GM19035 (cell line): ENCODE results near the gene AIG1.

ENCODE experiments used
- ATAC-seq: cut with Tn5 transposase; IDR thresholded peaks from one replicate; pipeline ENCODE4 v1.9.1; 2021; ENCODE audit not compliant: unreplicated experiment

Gene AIG1

DNA sequence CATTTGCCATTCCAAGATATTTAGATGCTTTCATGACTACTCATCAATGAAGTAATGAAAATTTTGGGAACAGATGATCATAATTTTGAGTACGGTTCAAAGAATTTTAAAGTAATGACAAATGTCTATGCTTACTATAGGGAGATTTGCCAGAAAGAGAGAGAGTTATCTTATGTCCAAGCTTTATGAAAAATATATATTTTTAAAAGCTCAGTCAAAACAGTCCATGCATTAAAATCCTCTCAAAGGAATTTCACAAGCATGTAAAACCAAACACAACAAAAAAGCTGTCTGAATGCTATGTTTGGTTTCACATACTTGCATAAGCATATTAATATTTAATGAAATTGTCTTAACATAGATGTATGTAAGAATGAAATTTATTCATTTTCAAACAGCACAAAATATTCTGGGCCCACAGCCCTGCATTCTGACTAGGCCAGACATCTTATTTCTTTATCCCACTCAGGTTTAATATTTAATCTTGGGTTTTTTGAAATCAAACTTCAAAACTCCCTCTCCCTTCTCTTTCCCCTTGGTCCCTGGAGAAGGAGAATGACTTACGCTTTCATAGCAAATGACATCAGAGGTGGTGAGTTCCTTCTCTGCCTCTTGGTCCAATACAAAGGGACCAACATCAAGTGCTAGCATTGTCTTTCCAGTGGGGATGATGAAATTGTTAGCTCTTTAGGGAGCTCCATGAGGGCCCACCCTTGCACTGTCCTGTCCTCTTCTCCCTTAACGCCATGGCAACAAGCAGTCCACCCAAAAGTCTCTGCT lies 295.6 kb downstream of the AIG1 start:
- ATAC-seq = no peak

DNA sequence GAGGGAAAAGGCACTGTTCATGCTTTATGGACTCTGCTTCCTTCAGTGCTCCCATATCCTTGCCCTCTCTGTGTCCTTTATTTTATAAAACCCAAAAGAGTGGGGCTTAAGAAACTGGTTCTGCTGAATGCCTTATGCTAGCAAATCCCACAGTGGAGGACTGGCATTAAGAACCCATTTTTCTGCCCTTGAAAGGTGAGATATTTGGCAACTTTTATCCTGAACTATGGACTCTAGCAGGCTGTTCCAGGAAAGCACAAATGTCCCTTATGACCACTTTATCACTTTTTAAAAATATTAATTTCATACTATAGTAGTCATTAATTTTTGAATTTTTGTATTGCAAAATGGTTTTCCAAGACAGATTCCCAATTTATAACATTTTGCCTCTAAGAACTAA lies 296.5 kb downstream of the AIG1 start:
- no peak for ATAC-seq

DNA sequence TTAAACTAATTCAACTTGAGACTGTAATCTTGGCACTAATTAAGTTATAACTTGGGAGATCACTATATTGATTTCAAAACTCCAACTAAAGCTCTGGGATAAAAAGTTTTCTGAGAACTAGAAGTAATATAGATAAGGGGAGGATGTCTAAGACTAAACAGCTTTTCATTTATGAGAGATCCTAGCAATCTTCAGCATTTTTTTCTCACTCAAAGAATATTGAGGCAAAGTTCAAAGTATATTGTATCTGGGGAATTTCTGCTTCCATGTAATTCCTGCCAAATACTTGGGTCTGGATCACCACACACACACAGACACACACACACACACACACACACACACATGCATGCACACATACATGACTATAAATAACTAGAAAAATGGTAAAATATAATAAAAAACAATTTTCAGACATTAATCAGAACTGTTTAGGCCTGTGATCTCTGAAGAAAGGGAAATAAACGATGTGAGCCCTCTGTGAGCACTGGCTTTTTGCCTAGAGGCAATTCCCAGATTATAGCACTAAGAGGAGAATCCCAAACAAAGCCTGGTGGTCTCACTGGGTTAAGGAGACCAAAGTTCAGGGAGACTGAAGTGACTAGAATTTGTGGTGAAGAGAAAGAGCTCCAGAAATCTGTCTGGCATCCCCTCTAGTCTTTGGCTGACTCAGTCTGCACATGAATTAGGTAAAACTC lies 297.0 kb downstream of the AIG1 start:
- no peak for ATAC-seq

DNA sequence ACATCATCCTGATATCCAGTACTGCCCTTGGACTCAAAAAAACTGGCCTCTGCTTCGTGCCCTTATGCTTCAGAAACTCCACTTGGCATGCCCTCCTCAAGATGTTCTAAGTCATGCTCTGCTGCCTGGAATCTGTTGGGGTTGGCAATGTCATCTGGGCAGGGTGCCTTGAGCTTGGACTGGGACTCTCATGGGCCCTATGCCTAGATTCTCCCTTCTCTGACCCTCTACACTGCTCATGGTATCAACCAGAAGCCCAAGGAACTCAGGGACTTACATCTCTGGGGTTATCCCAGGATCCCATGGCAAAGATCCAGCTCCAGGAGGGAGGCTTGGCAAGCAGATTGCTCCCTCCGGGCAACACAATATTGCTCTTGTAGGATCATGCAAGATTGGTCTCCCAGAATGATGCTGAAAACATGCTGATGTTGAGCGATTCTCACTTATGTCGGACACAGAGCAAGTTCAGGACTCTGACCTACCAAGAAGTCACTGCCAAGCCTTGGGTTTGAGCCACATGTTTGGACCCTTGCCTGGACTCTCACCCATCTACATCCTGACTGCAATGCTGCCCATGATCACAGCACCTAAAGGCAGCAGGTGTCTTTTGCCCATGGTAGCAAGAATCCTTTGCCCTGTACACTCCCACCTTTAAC lies 301.0 kb downstream of the AIG1 start:
- ATAC-seq = no peak

DNA sequence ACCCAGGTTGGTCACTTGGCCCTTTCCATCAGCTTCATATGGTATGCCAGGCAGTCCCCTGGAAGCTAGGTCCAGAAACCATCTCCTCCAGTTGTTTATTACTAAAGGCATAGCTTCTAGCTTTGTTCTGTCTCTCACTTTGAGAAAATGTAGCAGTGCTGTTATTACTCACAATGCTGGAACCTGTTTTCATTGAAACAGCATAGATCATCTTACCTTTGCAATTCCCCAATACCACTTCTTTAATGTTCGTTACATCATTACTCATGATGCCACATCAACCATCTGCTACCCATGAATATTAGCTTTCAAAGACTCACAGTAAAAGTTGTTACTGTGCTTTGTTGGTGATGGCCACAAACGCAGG lies 301.5 kb downstream of the AIG1 start:
- ATAC-seq = no peak

DNA sequence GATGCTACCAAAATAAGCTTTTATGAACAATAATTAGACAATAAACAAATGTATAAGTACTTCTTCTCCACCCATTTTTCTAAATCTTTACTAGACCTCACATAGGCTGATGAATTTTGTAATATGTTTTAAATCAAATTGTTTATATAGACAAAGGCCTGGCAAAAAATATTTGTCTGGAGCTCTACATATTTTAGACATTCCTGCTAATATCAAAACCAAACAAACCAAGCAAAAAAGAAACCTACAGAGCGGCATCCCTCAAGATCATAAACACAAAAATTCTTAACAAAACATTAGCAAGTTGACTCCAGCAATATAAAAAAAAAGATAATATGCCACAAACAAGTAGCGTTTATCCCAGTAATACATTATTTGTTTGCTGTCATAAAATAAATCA lies 302.6 kb downstream of the AIG1 start:
- no peak for ATAC-seq

DNA sequence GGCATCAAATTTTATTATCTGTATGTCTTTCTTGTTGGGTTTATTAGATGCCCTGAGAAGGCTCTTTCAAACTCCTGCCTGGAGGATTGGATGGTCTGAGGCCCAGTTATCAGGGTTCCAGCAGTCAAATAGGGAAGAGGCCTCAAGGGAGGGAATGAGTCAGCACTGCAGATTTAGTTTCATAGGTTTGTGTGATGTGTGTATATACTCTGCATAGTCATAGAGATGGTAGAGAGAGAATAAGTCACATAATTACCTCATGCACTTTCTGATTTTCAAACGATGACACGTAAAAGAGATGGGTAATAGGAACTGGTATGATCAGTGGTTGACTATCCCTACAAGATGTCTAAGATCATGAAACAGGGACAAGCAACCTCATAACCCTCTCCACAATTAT lies 307.7 kb downstream of the AIG1 start:
- ATAC-seq = peak; percentile 94

DNA sequence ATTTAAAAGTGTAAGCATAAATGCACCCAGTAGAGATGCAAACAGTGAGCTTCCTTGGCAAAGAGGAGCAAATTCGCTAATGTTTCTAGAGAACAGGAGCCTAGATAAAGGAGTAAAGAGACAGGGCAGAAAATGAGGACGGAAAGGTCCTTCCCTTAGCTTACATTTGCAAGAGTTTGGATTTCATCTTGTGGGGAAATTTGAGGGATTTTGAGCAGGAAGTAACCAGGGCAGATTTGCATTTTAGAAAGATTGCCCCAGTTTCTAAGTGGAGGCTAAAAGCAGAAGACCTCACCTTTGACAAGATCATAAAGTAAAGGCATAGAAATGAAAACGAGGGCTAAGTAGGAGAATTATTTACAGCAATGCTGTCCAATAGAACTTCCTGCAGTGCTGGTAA lies 309.3 kb downstream of the AIG1 start:
- ATAC-seq = no peak

DNA sequence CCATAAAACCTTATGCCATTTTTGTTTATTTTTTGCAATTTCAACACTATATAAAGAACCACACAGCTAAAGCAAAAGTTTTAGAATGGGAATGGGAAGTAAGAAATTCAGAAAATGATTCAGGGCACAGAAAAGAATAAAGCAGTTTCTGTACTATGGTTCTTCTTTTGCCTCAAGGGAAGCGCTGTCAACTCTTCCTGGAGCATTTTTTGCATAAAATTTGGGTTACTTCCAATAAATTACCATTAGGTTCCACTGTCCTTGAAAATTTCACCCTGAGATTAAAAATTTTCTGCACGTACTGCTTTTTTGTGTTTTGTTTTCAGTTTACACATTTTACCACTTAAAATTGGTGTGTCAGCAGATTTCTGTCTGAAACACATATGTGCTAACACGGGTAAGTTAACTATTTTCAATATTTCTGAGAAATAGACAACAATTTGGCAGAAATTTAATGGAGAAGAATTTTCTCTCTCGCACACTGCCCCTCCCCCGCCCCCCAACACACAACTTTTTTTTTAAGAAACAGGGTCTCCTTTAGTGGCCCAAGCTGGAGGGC lies 310.2 kb downstream of the AIG1 start:
- ATAC-seq = no peak

DNA sequence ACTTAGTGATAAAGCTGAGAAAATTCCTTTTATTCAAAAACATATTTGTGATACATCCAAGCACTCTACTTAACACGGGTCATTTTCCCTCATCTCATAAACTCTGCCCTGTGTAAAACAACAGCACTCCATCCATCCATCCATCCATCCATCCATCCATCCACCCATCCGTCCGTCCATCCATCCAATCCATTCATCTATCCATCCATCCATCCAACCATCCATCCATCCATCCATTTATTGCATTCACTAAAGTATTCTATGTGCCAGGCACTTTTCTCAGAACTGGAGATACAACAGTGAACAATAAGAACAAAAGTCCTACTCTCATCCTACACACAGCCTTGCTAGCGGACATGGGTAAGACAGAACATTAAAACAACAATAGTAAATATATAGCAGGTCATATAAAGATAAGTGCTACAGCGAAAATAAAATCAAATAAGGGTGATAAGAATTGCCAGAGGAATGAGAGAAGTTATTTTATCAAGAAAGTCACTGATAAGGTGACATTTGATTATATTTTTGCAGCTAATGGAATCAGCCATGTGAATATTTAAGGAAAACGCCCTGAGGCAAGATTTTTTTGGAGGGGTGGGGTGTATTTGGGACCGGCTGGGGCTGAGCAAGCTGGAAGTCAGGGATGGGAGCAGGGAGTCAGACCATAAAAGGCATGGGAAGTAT lies 311.7 kb downstream of the AIG1 start:
- no peak for ATAC-seq

DNA sequence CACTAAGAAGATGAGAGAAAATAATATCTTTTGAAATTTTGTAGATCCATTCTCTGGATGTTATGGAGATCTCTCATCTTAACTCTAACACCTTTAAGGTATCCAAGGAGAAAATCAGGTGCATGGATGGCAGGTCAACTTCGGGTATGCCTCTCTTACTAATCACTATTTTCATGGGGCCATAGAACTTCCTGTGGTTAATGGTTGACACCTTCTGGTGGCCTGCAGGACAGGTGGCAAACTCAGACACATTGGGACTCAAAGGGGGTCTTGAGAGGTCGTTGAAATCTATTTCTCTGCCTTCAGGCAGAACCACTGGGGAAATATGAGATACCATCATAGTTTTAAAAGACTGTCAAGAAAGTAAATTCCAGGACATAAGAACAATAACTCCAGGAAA lies 313.3 kb downstream of the AIG1 start:
- peak; percentile 46 for ATAC-seq

DNA sequence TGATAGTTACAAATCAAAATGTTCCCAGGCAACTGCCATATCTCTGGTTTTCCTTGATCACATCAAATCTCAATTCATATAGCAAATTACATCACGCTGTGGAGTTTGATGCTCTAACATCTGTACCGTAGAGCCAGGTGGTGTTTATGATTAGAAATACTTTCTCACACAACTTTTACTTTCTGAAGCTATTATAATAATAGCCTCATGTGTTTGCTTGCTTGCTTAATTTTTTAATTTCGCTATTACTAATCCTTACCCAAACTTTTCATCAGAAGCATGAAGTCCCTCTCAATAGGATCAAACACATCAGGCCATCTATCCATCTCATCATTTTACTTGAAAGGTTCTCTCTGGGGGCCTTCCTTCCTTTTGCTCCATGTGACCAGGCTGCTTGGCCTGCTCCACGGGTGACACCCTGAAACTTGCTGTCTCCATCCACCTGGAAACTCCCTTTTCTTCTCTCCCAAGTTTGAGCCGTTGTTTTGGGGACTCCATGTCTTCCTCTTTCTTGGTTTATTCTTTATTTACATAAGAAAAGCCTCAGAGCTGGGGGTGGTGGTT lies 314.4 kb downstream of the AIG1 start:
- no peak for ATAC-seq

DNA sequence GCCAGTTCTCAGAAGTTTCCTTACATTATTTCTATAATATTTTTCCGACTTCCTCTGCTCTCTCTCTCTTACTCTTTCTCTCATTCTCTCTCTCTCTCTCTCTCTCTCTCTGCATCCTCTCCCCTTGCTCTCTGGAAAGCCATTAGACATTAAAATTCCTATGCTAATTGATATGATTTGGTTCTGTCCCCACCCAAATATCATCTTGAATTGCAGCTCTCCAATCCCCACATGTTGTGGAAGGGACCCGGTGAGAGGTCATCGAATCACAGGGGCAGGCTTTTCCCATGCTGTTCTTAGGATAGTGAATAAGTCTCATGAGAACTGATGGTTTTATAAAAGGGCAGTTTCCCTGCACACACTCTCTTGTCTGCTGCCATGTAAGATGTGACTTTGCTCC lies 315.7 kb downstream of the AIG1 start:
- ATAC-seq = no peak

DNA sequence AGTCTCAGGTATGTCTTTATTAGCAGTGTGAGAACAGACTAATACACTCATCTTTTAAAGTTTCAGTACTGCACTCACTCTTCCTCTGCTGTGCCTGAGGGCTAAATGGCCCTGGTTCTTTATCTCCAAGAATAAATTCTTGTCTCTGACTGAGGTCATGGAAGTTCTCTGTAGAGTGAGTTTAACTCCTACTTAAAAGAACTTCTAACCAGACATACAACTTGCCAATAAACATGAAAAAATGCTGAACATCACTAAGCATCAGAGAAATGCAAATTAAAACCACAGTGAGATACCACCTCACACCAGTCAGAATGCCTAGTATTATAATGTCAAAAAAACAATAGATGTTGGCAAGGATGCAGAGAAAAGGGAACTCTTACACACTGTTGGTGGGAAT lies 316.2 kb downstream of the AIG1 start:
- no peak for ATAC-seq

DNA sequence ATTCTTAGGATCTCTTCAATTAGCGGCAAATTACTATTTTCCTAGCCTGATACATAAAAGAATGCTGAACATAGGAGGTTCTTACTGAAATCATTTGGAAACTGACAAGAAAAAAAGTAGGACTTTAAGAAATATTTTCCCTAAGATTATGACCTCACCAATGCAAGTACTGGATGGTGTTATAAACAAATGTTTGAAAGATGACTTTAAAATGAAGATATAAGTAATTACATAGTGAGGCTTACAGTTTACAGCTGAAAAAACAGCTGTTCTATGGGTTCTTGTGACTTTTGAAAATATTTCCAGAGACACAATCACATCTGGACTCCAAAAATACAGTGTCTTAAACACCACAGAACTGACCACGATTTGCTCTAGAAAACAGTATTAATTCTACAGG lies 324.9 kb downstream of the AIG1 start:
- no peak for ATAC-seq

DNA sequence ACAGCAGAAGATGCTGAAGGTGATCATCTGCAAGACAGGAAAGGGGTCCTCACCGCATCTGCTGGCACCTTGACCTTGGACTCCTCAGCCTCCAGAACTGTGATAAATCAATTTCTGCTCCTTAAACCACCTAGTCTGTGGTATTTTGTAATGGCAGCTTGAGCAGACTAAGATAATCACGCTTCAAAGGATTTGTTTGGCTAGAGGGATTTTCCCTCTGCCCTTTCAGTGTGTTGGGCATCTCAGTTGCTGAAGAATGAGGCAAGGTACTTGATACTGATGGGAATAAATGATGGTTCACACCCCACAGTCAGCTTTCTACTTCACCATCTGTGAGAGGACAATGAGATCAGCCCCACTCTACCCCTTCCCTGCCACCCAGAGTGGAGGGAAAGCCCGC lies 329.6 kb downstream of the AIG1 start:
- ATAC-seq = no peak
